NCI-H2107 treated with DMSO at 0.1 percent for 48 hours (cell line): ENCODE results near the gene PPP1R13L.

Experiments
- DNase-seq: peaks from one replicate; lab custom pipeline; 2025; ENCODE audit not compliant: unreplicated experiment; lab: John Stamatoyannopoulos, UW

Gene PPP1R13L

DNA sequence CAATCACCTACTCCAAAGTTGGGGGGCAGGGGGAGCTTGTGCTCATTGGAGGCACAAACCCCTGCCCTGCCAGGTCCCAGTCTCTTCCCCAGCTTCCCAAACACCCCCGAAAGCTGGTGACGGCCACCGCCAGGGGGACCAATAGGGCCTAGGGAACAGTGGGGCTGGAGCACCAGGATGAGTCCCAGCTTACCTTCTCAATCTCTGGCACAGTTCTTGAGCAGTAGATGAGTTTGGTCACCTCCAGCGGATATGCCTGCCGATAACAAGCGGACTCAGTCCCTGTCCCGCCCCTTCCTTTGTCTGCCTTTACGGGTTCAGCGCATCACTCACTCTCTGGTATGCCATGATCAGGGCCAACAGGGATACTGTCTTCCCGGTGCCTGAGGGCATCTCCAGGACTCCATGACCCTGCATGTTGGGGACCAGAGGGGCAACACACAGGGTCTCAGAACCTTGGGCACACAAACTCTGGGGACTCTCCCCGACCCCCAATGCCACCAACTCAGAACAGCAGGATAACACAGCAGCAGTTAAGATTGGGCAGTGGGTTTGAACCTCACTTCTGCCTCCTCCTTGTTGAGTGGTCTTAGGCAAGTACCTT lies 36.0 kb downstream of the PPP1R13L start:
- no peak for DNase-seq

DNA sequence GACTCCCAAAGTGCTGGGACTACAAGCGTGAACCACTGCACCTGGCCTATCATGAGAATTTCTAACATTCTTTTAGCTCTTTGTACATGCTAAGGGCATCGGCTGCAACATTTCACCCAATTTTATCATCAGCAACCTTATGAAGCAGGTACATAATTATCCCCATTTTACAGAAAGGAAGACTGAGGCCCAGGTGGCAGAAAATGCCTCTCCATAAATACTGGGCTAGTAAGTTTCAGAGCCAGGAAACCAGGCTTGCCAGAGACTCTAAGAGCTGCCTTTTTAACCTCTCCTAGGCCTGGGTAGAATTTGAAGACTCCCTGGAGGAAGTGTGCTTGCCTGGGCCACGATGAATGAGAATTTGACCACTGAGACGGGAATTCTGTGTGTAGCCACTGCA lies 36.7 kb downstream of the PPP1R13L start:
- DNase-seq: no peak

DNA sequence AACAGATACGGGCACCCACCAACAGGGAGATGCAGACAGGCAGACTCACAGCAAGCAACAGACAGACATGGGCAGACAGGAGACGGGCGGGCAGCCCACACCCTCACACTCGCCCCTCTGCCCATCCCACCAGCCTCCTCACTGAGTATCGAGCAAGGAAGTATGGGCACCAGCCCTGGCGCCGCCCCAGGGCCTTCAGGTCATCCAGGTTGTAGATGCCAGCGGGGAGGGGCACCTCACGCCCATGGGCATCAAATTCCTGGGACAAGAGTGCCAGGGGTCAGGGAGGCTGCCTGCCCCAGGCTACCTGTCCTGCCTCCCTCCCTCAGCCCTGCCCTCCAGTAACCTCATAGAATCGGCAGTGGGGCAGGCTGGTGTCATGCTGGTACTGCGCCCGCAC lies 40.2 kb downstream of the PPP1R13L start:
- DNase-seq: no peak

DNA sequence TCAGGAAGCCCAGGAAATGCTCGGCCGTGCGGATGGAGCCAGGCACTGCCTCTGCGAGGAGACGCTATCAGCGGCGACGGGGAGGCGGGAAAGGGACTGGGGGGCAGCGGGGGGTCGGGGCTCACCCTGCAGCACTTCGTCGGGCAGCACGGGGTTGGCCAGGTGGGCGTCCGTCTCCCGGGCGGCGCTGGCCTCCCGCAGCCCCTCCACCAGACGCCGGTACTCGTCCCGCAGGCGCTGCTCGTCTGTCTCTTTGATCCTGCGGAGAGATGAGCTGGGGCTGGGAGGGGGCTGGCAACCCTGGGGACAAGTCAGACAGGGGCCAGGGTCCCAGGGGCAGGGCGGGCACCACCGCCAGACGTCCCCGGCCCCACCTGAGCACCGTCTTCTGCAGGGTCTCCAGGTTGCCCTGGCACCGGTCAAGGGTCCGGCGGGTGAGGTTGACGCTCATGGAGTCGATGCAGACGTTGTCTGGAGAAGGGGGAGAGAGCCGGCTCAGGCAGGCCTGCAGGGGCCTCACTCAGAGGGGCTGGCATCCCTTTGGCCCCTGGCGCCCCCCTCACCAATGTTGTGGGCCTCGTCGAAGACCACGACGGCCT lies 40.9 kb downstream of the PPP1R13L start:
- DNase-seq: no peak

DNA sequence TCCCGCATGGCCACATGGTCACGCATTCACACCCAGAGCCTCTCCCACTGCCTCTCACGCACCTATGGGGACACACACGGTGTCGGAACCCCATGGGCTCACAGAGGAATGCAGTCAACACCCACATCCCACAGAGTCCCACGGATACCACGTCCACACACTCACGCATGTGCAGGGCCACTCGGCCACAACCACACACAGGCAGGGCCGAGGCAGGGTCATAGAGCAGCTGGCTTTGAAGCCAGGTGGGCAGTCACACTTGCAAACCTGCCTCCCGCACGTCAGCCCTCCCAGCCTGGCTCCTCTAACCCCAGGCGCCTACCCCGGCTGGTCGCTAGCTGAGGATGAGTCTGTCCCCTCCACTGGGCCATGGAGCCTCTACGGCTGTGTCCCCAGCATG lies 42.6 kb downstream of the PPP1R13L start:
- no peak for DNase-seq

DNA sequence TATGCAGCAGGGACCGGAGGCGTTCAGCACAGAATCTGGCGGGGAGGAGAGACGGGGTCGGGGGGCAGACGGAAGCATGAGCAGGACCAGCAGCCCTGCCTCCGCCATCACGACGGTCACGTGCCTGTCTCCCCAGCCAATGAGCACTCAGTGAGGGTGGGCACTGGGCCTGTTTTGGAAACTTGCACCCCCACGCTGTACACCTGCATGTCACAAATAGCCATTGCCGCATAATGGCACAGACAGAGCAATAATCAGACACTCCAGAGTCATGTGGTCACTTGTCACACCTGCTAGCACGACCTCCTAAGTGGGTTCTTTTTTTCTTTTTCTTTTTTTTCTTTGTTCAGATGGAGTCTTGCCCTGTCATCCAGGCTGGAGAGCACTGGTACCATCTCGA lies 43.3 kb downstream of the PPP1R13L start:
- DNase-seq: no peak

DNA sequence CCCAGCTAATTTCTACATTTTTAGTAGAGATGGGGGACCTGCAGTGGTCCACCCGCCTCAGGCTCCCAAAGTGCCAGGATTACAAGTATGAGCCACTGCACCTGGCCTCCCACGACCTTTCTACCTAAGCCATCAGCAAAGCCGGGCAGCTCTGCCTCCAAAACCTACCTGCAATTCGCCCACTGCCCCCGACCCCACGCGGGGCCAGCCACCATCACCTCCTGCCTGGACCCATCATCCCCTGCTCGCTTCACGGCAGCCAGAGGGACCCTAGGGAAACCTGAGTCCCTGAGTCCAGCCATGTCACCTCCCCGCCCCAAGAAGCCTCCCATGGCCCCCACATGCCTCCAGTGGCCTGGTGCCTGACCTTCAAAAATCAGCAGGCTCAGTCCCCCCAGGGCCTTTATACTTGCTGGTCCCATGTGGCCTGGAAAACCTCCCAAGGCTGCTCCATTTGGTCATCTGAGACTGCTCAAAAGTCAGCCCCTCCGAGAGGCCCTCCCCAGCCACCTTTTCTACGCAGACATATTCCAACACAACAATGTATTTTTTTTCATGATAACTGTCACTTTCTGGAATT lies 46.6 kb downstream of the PPP1R13L start:
- DNase-seq: no peak

DNA sequence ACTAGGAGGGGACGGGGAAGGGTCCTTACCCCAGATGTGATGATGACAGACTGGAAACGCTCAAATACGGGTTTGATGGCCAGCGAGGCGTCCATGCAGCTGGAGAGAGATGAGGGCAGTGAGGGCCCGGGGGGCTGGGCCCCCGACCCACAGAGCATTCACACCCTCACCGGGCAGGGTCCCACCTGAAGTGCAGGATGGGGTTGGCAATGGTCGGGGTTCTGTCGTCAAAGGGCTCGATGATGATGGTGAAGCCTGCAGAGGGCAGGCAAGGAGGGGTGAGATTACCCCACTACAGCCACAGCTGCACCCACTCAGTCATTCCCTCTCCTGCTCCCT lies 47.5 kb downstream of the PPP1R13L start:
- no peak for DNase-seq

DNA sequence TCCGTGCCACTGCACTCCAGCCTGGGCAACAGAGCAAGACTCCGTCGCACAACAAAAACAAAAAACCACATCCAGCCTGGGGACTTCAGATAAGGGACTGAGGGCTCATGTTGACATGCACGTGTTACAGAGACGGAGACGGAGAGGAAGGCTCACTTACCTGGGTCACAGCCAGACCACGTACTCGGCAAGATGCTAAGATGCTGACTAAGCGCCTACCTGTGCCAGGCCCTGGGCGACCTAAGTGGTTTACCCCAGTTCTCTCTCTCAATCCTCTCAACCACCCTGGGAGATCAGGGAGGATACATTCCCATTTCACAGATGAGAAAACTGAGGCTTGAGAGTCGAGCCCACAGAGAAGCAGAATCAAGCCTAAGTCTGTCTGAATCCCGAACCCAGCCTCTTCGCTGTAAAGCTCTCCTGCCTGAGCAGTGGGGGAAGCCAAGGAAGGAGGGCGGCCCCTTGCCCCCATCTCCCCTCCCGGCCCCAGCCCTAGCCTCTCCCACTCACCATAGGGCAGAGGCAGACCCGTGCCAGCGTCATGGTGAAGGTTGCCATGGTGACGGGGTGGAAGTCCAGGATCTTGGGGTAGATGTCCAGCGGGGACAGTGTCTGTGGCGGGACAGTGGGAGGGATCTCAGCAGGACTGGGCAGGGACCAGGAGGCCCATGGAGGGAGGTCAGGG lies 48.0 kb downstream of the PPP1R13L start:
- no peak for DNase-seq

DNA sequence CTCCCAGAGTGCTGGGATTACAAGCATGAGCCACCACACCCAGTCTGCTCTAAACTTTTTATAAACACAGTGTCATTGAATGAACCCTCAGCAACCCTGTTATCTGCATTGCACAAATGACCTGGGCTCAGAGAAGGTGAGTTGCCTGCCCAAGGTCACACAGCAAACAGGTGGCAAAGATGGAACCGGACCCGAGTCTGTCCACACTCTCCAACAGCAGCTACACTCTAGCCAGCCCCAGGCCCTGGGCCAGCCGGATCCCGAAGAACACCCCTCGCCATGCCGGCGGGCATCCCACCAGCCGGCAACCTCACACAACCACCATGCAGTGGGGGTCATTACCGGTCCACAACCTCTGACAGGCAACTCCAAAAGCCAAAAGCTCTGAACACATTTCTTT lies 49.0 kb downstream of the PPP1R13L start:
- no peak for DNase-seq

DNA sequence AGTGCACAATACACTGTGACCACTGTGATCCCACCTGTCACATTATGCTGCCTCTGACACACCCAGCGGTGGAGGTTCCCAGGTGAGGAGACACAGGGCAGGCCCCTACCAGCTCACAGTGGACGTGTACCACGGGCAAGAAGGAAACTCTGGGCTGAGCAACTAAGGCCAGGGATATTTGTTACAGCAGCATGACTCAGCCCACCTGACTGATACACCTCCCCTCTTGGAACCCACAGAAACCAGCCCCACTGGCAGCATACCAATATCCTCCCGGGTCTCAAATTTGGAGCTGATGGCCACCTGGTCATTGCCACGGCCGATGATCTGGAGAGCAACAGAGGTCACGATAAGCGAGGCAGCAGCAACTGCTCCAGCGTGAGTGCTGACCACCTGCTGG lies 49.5 kb downstream of the PPP1R13L start:
- no peak for DNase-seq

DNA sequence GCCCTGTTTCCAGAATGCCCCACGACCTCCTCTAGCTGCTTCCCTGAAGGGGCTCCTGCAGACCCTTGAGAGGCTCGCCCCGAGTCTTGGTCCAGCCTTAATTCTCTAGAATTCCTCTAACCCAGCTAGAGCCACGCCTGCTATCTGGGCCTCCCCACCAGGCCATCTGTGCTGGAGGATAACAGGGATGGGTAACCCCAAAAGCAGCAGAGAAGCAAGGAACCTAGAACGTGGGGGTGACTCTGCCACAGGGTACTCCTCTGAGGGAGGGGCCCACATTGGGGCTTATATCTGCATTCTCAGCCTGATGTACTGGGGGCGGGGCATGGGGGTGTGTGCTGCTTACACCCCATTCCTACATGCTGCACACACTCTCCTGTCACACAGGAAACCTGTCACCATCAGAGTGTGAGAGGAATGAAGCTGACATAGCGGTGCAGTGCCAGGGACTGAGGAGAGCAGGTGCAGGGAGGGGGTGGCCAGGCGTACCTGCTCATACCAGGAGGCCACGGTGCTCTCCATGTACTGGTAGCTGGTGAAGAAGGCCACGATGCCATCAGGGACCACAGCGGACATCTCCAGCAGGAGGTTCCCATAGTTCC lies 50.5 kb downstream of the PPP1R13L start:
- no peak for DNase-seq

DNA sequence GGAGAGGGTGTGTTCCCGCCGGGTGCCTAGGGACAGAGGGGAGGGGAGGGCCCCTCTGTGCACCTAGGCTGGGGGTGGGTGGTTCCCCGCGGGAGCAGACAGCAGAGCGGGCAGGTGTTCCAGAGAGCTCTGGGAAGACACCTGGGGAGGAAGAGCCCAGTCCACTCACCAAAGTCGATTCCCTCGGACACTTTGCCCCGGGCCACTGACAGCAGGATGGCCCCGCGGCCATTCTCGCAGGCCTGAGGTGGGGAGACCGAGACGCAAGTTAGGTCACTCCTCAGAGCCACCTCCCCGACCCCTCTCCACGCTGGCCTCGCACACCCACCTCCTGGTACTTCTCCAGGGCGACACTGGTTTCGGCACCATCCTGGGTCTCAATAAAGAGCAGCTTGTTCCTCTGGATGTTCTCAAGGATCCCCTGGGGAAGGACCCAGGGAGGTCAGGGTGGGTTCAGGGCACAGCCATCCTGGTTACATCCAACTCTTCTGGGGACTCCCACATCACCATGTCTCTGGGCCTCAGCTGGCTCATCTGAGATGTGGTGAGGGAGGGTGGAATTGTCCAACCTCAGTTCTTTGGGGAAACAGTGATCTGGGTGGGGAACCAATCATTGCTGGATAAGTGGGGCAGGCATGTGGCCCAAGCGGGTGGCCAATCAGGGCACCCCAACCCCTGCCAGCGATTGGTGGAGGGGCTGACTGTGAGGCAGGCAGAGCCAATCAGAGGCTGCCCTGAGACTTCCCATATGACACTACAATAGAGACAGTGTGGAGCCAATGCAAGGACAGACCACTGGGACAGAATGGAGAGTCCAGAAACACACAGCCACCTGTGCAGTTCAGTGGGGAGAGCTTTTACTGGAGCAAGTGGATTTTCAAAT lies 51.7 kb downstream of the PPP1R13L start:
- DNase-seq: no peak

DNA sequence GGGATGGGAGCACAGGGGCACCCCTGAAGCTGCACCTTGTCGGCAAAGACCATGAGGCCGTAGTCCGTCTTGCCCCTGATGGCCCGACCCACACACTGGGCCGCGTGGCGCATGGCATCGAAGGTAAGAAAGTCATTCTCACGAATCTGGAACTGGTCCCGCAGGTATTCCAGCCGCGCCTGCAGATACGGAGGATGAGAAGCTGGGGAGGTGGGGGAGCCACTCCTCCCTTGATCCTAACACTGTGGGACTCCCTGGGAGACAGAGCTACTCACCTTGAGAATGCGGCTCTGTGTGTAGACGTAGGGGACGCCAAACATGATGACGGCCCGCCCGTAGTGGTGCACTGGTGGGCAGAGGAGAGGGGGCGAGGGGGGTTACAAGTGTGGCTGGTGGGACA lies 52.4 kb downstream of the PPP1R13L start:
- no peak for DNase-seq

DNA sequence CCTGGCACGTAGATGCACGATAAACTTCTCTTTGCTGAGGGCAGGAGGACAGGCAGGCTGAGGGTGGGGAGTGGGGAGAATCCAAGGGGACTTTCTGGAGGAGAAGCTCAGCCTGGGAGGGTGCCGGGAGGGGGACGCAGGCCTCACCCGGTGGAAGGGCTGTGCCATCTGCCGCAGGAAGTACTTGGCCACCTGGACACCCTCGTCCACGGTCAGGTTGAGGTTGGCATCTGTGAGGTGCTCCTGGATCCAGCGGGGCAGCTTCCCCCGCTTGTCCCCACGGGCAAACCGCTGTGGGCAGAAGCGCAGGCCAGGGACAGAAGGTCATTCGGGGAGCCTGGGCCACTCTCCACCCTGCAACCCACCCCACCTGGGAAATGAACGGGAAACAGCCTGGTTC lies 52.8 kb downstream of the PPP1R13L start:
- DNase-seq: no peak

DNA sequence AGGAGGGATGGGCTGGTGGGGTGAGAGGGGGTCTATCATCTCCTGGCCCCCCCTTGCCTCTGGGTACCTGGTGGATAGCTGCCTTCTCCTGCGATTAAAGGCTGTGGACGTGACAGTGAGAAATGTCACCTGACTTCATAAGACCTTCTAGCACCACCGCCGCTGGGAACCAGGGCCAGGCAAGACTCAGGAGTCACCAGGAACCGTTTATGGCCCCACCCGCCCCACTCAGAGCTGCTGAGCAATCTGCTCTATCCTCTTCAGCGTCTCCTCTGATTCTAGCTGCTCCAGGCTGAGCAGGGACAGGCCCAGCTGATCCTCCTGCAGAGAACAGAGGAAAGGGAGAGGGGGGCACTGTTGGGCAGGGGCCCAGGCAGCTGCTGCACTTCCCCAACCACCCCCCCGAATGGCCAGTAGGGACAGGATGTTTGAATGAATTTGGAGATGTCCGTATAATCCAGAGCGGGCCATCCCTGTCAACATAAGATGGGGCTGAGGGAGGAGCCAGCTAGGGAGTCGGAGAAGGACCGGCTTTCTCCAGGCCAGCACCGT lies 53.4 kb downstream of the PPP1R13L start:
- no peak for DNase-seq

DNA sequence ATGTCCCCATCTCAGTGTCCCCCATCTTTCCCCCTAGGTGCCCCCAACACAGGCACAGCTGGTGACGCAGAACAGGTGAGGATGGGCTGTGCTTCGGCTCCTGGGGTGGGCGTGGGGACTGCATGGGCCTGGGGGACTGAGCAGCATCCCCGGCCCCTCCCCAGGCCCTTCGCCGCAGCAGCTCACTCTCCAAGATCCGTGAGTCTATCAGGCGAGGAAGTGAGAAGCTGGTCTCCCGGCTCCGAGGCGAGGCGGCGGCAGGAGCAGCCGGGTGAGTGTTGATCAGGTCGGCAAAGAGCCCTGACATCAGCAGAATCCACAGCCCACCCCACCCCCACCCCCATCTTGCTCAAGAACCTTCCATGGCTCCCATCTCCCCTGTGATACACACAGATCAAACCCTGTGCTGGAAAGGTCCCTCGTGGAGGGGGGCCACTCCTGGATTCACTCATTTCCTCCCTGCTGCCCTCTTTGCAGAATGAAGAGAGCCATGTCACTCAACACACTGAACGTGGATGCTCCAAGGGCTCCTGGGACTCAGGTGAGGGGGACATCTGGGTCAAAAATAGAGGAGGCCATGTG lies 54.3 kb downstream of the PPP1R13L start:
- no peak for DNase-seq

DNA sequence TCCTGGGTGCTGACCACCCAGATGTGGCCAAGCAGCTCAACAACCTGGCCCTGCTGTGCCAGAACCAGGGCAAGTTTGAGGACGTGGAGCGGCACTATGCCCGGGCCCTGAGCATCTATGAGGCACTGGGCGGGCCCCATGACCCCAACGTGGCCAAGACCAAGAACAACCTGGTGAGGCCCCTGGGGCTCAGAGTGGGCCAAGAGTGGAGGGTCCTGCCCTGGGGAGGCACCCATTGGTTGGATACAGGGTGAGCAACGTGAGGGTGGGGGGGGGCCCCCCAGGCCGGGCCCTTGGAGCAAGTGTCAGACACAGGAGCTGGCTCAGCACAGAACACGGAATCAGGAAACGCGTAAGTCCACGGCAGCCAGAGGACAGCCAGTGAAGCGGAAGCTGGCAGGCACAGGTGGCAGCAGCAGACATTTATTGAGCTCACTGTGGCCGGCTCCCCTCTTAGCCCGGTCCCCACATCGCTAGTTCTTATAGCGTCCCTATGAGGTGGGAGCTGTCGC lies 55.4 kb downstream of the PPP1R13L start:
- no peak for DNase-seq

DNA sequence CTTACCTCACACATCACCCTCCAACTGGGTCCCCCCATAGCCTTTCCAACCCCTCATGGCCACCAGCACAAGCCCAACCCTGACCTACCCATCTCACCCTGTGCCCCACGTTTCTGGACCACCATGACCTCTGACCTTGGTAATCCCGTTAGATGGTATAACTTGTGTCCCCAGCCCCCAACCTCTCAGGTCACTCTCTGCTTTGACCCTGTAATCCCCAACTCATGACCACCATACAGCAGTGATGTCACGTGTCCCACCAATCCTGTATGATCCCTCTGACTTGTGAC lies 55.8 kb downstream of the PPP1R13L start:
- no peak for DNase-seq

DNA sequence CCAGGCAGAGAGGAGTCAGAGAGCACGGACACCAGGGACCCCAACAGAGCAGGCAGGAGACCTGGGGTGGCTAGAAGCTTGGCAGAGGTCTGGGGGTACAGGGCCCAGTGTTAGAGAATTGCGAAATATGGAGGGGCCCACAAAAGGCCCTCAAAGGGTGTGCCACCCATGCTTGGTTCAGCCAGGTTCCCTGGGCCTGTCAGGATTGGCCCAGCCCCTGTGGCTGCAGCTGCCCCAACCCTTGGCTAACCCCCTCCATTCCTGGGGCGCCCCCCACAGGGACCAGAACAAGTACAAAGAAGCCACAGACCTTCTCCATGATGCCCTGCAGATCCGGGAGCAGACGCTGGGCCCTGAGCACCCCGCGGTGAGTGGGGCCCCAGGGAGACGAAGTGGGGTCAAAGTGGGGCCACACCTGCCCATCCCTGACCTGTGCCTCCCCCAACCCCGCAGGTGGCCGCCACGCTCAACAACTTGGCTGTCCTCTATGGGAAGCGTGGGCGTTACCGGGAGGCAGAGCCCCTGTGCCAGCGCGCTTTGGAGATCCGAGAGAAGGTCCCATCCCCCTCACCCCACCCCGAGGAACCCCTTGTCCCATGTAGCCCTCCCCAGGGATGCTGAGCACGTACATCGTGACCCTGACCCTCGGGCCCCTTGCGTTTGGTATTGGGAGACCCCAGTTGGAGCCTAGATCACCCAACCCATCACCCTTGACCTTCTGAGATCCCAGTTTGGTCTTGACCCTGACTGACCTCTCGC lies 56.3 kb downstream of the PPP1R13L start:
- no peak for DNase-seq
